NCI-H146 (cell line): ENCODE results near the gene MAP2K5.

Experiments used
- DNase-seq: peaks from one replicate; lab custom pipeline; 2025; lab: John Stamatoyannopoulos, UW

Gene MAP2K5

DNA sequence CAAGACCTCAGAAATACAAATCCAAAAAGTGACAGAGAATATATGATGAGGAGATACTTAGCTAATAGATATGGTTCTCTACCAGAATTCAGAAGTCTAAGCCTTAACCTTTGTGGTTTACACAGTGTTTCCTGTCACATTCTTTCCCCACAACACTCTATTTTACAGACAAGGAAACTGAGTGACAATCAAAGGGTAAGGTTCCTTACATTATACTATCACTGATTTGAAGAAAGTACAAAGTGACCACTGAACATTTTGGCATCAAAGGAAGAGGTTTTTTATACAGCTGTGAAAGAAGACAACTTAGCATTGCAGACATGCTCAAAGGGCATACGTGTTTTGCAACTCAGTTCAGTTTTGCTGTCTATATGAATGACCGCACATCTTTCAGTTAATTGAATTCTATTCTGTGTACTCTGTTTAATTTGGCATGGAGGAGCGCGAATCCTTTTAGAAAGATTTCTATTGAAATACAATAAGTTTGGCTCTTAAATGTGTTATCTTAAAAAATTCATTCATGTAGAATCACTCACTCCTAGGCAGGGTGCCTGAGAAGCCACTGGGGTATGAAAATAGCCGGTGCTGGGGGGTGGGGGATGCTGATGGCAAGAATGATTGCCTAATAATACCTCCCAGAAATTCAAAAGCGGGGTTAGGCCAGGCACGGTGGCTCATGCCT lies 216.3 kb downstream of the MAP2K5 start:
- no peak for DNase-seq

DNA sequence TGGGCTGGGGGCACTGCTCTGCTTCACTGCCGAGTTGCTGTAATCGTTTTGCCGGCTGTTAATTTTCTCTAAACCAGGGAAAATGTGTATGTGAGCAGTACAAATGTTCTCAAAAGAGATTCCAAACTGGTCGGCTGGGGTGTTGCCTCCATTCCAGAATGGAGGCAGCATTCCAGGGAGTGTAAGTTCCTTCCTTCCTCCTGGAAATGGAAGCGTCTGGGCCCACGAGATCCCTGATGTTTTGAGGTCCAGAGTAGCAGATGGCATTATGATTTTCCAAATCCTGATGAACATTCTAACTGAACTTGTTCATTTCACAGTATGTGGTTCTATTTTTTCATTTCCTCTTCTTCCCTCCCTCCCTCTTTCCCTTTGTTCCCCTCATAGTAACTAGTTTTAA lies 218.4 kb downstream of the MAP2K5 start:
- no peak for DNase-seq

DNA sequence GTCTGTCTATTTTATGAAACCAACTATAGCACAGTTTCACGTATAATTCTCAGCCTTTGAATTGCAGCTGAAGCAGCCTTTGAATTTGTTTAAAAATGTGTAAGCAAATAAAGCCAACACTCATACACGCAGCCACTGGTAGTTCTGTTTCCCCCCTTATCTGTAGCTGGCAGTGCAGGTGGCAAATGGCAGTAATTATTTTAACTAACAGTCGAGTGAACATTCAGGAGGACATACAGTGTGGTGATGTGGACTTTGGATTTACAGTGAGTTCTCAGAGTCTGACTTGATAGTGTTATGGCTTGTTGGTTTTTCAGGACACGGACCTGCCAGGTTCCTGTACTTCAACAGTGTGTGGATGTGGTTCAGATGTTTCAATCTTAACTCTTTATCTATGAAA lies 218.8 kb downstream of the MAP2K5 start:
- peak; percentile 56 for DNase-seq

DNA sequence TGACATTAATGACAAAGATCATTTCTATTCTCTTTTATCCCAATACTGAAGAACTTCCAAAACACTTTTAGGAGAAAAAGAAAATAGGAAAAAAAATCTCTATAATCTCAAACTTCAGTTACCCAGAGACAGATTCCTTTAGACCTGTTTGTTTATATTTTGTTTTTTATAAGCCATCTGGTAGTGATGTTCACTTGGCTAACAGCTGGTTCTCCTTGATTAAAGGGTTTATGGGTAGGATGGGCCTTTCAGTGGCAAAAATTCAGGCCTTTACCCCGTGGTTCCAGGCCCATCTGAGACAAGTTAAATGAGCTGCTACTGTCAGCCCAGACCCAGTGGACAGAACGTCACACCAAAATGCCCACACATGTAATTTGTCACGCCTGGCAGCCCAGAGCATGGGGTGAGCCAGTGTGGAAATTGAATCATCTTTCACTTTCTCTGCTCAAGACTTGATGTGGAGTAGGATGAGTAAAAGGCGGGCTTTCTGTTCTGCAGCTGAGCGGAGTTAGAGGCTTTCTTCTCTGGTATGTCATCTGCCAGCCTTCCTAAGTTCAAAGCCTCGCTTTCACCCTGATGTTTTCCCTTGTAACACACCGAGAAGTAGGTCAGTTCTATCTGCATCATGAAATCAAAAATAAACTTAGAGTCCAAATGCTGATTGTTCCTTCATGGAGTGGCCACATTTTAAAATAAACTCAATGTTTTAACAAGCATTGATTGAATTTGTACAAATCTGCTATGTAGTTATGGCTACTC lies 220.3 kb downstream of the MAP2K5 start:
- DNase-seq = no peak

DNA sequence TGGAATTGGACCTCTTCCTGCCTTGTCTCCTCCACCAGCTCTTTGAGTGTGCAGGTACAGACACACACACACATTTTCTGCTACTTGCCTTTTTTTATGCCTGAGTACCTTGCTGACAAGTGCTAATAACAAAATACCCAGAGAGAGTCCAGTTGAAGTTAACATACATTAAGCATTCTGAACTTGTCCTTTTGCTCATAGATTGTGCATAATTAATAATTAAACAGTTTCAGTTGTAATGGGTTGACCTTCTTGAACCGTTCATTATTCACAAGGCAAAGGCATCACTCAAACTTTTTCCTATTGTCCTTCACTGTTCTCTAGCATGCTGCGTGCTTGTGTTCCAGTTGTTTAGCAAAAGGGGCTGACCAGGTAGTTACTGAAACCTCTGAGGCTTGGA lies 223.2 kb downstream of the MAP2K5 start:
- no peak for DNase-seq

DNA sequence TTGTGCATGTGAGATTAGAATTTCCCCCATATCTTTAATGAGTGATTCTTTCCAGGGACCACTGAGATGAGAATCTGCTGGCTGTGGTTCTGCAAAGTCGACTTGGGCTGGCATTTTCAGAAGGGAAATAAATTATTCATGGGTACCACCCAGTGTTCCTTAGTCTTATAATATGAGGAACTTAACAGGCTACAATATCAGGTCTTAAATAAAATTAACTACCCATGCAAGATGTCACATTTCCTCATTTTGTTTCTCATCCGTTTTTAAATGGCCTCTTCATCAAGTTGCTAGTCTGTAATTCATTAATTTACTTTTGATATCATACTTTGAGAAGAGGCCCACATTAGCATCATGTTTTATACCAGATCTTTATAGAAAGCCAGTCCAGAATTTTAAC lies 224.5 kb downstream of the MAP2K5 start:
- DNase-seq = no peak

DNA sequence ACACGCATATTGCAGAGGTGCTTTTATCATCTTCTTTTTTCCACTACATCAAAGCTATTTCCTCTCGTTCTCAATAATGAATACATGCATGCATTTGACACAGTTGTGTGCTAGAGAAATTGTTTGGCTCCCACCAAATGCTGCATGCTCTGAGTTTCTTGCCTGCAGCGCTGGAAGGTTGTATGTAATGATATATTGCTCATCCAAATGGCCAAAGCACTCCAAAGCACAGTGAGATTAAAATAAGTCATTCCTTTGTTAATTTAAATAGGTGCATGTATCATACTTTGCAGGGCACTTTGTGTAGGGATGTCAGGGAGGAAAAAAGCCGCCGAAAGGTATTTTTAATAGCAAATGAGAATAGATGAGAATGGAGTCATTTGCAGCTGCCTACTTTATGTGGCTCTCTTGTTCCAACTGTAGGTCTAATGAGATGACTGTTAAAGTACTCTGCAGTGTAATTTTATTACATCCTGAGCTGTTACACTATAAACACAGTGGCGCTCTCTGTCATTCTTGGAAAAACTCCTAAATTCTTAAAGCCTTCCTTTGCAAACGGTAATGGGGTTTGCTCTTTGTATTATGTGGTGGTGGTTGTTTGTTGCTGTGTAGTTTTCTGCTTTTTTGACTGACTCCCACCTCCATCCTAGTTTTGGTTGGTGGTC lies 225.9 kb downstream of the MAP2K5 start:
- DNase-seq = peak; percentile 15

DNA sequence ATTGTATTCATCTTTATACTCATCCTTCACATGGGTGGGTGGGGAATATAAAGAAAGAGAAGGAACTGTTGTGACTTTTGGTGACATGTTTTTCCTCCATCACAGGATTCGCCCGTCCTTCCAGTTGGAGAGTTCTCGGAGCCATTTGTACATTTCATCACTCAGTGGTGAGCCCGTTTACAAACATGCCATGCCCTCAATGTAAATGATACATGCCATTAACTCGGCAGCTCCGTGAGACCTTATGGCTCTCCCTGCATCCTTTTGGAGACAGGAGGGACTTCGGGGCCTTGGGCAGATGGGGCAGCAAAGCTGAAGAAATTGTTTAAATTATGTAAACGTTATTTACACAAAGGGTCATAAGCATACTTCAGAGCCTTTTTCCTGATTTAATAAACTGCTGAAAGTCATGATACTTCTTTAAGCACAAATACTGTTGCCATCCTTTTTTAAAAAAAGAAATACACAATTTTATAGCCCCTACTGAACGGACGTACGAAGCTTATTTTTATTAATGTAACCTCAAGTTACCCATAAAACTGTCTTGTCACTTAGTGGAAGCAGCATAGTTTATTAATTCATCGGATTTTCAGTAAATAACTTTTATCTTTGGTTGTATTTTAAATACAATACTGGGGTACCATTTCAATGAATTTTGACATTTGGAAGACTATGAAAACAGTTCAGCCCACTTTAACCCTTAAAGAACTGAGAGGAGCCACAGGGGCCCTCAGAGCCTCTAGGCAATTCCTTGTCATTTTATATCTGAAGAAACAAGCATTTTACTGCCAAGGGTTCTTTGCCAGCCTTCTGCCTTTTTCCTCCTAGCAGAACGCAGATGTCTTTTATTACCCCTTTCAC lies 227.2 kb downstream of the MAP2K5 start:
- peak; percentile 41 for DNase-seq

DNA sequence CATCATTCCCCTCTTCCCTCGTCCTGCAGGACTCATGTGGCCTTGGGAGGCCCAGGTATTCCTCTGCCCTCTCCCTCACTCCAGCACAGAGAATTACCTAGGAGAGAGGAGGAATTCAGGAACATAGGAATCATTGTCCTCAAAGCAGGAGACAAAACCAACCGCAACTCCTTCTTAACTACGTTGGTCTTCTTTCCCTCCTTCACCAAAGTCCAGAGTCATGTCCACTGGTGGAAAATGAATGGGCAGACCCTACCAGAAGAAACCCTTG lies 227.8 kb downstream of the MAP2K5 start:
- DNase-seq = no peak

DNA sequence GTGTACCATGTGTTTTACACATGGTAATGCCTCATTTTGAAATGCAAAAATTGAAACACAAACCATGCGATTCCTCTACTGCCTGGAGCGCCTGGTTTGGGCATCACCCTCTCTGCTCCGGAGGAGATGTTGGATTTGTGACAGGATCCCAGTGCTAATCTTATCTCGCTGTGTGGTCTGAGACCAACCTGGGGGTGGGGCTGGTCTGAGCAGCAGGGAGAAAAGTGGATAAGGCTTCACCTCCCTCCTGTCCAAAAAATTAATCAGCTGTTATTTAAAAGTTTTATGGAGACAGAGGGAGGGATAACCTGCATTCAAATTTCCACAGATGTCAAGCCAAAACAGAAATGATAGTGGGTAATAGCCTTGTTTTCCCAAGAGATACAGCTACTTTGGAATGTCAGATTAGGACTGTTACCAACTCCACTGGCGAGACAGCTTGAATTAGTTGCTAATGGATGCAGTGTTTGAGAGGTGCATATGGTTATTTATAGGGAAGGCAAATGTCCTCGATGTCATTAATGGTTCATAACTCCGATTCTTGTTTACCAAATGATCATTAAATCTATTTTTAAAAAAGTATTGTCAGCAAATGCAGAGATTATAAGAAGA lies 228.8 kb downstream of the MAP2K5 start:
- no peak for DNase-seq

DNA sequence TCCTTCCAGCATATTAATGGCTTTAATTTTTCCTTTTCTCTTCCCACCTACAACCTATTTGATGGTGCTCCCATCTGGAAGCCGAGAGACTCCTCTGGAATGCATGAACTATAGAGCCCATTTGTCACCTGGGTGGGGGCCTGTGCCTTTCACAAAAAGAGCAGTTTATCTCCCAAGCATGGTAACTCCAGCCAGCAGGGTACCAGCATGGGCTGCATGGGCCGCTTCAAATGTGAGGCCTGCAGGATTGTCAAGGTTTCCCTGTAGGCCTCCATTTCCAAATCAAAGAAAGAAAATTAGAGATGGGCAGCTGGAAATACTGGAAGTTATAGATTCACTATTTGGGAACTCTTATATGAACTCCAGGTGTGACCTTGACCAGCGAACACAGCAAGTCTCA lies 232.1 kb downstream of the MAP2K5 start:
- DNase-seq = no peak

DNA sequence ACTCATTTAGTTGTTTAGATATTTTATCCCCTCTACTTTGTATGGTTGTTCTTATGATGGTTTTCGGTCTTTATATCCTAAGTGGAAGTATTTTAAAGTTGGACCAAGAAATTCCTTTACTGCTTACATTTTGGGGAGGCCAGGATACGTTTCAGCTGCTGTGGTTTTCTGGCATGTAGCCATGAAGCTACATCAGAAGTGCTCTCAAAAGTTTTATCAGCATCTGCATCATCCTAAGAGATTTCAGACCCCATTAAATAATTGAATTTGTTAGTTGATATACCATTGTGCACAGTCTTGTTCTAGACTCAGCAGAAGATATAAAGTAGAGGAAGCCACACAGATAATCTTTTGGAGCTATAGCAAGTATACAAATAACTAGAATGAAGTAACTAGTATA lies 232.7 kb downstream of the MAP2K5 start:
- DNase-seq = no peak

DNA sequence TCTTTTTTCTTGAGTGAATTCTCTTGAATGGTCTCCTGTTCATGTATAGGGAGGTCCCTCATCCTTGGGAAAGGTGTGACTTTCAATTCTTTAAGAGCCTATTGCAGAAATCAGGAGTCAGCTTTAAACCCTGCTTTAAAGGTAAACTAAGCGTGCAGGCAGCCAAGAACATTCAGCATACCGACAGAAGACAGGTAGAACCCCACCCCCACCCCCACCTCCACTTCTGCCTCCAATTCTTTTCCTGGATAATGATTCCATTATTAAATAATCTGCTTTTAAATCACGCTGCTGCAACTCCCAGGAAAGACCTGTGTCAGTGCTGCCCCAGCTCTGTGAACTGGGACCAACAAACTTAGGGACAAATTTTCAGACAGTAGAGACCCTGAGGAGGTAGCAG lies 233.5 kb downstream of the MAP2K5 start:
- no peak for DNase-seq

DNA sequence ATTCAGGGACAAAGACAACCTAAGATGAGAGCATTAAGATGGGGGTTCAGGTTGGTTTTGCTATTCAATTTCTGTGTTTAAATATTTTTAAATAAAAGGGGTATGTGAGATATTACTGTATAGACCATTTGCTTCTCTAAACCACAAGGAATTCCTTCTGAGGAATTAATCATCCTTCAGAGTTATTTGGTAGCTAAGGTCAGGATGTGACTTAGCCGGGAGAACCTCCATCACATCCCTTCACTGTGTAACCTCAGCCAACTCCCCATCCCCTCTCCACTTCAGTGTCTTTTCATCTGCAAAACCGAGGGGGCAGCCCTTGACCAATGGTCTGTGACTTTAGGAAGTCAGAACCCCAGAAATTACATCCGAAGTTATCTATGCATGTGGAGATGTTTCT lies 234.1 kb downstream of the MAP2K5 start:
- no peak for DNase-seq

DNA sequence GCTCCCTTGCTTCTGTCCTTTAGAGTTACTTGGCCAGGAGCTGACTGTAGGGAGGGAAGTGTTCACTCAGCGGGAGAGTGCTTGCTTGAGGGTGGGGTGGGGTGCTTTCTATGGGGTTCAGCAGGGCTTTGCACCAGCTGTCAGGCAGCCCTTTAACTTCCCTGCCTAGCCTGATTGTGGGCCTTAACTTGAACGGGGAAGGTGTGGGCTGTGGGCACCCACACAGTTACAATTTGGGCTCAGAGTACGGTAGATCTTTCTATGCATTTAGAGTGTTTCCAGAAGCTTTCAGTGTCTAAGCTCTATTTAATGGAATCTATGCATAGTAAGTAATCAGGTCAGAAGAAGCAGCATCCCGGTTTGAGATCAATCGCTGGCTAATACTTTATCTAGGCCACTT lies 234.6 kb downstream of the MAP2K5 start:
- no peak for DNase-seq

DNA sequence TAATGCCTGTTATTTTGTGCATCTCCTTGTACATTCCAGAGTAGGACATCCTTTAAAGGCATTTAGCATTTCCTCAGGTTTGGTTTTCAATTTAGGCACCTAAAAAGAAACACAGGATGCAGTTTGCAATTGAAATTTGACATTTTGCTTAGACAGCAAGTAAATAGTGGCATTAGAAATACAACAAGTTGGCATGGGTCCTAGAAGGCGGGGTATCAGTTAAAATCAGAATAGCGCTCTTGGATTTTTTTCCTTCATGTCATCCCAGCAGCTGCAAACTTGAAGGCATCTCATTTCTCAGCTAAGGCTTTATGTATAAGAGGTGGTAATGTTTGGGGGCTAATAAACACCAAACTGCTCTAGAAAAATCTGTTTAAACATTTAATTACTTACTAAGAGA lies 235.3 kb downstream of the MAP2K5 start:
- no peak for DNase-seq

DNA sequence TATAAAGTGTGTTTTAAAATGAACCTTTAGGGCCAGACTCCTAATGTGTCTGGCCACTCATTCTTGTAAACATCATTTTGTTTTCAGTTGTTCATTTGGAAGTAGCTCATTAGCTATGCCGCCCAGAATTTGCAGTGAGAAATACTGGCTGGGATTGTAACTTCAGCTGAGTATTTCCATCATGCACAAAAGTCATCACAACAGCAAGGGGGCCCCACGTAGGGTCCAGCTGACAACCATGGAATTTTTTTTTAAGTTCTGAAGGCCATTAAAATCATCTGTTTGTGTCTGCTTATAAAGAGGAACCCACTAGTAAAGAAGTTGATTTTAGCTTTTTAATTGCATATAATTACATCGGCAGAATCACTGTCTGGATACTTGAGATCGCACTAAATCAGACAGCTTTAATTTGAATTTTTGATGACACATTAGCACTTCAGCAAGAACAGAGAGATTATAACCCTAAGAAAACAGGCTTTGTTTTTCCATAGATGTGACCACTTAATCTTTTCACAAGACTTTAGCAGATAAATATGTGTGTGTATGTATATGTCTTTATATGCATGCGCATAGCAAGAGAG lies 236.6 kb downstream of the MAP2K5 start:
- DNase-seq = no peak

DNA sequence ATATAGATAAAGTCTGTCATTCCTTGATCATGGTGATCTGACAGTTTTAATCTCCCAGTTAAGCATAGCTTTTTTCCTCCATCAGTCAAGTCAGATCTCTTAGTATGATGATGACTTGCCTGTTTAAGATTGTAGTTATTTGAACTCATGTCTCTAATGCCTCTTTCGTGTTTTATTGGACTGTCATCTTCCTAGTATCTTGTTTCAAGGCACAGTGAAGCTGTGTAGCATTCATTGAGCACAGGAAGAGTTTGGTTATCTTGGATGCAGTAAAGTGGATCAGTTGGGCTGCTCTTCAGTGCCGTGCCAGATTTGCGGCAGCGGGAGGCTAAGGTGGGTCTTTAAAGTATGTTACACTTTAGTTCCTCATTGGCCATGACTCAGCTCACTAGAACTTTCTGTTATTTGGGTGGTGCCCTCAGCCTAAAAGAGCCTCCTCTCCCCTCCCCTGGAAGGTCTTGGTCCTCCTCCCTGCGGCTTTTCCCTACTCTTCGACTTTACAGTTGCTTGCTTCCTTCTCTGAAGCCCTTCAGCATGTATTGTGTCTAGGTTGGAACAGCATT lies 237.1 kb downstream of the MAP2K5 start:
- no peak for DNase-seq

DNA sequence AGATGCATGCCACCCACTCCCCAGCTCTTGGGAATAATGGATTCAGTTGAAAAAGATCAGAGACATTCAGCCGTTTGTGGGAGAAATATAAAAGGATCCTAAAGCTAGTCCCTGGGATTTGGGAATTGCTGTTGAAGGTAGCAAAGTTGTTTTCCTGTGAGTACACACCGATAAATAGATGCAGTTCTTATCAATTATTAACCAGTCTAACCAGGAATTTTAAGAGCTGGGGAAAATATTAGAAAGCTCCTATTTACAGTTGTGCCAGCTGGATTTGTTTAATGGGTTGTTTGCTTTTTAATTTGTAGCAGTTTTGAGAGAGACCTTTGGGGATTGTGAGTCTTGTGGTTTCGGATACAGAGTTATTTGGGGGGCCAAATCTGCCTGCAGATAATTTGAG lies 238.6 kb downstream of the MAP2K5 start:
- DNase-seq = no peak

DNA sequence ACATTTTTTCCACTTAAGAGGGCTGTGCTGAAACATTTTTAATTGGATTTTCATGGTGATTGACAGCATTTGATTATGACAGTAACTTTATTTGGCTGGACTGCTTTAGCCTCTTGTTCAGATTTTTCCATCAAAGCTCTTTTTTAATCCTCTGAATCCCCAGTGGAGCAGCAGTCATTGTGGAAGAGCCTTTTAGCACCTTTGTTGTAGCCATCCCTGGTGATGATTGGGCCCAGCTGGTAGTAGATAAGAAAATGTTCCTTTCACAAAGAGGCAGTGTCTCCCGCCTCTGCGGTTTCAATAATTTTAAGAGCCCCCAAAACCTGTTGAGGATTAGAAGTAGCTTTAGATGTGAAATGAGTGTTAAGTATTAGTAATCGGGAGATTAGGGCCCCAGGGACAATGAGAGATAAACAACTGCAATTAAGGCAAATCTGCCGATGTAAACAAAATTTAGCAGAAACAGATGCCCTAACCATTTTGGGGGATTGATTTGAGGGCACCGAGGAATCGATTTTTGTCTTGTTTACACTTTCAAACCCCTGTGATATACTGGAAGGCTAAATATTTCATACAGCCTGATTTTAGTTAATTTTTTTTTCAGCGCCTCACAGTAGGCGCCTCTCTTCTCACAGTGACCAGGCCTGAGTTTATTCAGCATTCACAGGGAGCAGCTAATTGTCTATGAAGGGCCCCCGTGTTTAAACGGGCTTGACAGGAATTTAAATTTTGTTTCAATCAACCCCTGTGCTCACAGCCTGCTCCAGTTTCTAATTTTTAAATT lies 239.6 kb downstream of the MAP2K5 start:
- DNase-seq = peak; percentile 67

DNA sequence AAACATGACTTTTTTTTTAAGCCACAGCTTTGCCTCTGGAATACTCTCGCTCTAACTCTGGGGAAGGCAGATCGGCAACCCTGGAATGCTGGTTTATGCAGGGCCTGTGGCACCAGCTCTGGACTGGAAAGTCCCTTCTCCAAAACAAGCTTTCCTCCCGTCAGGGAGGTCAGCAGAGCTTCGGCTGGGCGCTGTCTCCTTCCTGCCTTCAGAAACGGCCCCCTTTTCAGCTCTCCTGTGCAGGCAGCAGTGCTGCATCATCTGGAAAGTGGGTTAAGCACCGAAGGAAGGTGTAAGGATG lies 240.1 kb downstream of the MAP2K5 start:
- peak; percentile 47 for DNase-seq
